HG02798 (cell line): Measurements from ENCODE around the gene PSMB3.
"Not testable (repeated sequence)": the region's sequence is repeated elsewhere in the genome, so short reads cannot be mapped to it uniquely, and the experiment has no call there.

ENCODE experiments used
- ATAC-seq: cut with Tn5 transposase; IDR thresholded peaks from one replicate; pipeline ENCODE4 v1.9.1; 2021; ENCODE audit warnings: mild to moderate bottlenecking; ENCODE audit not compliant: unreplicated experiment, poor library complexity

PSMB3 gene

DNA sequence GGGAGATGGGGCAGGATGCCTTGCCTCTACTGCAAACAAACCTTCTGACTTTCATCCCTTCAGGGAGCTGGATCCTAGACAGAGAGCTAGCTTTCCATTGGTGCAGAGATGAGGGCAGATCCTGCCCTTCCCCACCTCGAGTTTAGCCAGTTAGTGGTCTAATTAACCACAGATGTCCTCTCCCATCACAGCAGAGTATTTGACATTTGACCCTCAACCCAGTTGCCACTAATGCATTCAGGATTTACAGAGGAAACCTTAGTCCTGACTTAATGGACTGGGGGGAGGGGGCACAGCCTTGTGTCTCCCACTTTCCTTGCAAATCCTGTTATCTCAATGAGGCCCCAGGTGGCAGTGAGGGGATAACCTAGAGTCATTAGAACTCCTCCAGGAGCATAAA, 36.6 kb downstream of the PSMB3 start:
- no peak for ATAC-seq

DNA sequence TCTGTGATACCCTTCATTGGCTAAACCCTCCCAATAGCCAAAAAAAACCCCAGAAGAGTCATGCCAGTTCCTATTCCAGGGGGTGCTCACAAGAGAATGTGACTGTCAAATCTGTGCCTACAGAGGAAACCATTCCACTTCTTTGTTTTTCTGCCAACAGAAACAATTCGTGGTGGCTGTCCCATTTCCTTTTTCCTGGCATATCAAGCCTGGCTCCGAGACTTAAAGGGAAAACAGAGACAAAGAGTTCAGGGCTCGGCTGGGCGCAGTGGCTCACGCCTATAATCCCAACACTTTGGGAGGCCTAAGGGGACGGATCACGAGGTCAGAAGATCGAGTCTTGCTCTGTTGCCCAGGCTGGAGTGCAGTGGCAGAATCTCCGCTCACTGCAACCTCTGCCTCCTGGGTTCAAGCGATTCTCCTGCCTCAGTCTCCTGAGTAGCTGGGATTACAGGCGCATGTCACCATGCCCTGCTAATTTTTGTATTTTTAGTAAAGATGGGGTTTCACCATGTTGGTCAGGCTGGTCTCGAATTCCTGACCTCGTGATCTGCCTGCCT, 37.7 kb downstream of the PSMB3 start:
- not testable (repeated sequence) for ATAC-seq

DNA sequence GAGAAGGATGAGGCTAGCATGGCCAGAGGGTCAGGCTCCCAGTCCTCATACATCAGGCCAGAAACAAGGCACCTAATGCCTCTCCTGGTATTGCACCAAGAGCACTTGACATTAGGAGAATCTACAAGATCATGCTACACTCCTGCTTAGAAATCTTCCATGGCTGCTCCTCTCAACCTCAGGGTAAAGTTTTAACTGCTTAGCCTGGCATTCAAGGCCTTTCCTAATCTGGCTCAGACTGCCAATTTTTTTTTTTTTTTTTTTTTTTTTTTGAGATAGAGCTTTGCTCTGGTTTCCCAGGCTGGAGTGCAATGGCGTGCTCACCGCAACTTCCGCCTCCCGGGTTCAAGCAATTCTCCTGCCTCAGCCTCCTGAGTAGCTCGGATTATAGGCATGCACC, 38.6 kb downstream of the PSMB3 start:
- no peak for ATAC-seq

DNA sequence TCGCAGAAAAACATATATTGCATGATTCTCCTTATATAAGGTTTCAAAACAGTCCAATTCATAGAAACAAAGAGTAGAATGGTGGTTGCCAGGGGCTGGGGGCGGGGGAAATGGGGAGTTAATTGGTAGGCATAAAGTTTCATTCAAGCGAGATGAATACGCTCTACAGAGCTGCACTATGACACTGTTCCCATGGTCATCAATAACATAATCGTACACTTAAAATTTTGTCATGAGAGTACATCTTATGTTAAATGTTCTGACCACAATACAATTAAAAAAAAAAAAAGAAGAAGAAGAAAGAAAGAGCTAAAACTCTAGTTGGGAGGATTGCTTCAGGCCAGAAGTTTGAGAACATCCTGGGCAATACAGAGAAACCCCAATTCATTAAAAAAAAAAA, 41.7 kb downstream of the PSMB3 start:
- no peak for ATAC-seq

DNA sequence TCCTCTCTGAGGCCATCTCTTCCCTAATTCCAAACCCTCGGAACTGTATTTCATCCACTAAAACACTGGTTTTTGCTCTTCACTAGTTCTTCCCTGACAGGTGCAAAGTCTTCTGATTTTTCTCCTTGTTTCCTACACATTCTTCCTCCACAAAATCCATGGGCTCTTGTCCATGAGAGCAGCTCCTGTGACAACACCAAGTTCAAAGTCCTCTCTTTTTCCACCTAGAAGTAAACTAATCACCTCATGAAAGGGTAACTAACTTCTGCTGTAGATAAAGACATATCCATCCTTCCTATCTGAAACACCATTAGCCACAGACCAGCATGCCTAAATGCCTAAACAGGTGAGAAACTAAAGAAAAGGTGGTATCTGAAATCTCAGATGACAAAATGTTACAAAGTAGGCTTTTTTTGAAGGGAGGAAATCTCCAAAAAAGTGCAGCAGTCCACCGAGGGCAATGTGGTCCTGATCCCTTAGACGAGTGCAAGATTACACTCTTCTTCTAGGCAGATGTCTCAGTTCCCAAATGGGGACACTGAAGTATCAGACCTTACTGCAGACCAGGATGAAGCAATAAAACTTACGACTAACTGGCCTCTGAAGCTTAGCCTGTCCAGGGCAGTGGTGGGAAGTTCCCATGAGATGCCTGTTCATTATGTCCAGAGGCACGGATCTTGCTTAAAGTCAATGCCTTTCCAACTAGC, 44.1 kb downstream of the PSMB3 start:
- no peak for ATAC-seq

DNA sequence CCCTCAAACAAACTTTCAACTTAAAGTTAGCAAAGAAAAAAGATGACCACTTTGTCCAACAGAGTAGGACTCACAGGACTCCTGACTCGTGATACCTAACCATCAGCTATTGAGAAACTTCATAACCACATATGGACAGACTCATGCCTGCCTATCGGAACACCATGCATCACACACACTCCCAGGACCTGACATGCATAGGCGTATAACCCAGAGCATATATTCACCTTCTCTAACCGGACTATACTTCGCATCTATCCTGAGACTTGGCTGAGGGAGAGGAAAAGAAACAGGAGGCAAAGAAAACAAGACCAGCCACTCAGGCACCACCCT, 44.6 kb downstream of the PSMB3 start:
- no peak for ATAC-seq

DNA sequence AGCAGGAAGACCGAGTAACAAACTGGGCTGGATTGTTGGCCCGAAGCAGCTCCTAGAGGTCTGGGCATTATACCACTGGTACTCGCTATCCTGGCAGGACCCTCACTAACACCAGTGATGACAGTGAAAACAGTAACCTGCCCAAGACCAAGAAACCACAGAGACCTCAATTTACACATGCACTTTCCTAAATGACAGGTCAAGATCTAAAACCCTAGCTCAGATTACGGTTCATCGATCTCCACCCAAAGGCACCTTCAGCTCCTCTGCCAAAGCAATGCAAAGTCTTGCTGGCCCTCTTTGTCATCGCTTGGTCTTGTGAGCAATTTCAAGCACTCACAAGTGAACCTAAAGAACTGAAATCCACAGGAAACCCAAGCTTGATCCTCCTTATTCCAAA, 45.3 kb downstream of the PSMB3 start:
- ATAC-seq: no peak

DNA sequence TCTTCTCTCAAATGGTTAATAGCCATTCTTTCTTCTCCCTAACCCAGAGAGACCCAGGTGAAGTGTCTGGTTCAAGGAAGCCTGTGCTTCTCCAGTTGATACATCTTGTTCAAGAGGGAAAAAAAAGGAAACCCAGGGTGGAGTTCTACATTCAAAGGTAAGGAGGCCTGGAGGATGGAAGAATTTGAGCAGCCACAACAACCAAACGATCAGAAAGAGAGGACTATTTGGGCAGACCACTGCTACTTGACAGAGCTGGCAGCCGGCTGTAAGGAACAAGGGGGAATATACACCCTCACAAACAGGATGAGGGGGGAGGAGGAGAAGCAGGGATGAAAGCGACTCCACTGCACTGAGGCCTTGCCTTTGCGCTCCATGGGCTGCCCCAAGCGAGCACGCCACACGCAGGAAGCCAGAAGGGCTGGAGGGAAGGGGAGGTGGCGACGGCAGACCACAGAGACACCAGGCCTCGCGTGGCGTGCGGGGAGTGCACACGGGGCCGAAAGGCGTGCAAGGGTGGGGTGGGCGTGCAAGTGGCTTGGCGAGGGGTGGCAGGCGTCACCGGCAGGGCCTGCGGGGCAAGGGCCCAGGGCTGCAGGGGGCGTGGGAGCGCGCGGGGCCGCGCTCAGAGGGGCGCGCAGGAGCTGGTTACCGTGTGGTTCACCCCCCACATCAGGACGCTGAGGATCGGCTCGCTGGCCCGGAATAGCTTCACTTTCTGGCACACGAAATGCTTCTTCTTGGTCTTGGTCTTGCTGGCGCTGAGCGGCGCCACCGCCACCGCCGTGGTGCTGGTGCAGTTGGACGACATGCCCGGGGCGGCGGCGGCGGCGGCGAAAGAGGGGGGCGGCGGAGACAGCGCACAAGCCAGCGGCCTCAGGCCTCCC, 46.3 kb downstream of the PSMB3 start:
- ATAC-seq: peak; percentile 26

DNA sequence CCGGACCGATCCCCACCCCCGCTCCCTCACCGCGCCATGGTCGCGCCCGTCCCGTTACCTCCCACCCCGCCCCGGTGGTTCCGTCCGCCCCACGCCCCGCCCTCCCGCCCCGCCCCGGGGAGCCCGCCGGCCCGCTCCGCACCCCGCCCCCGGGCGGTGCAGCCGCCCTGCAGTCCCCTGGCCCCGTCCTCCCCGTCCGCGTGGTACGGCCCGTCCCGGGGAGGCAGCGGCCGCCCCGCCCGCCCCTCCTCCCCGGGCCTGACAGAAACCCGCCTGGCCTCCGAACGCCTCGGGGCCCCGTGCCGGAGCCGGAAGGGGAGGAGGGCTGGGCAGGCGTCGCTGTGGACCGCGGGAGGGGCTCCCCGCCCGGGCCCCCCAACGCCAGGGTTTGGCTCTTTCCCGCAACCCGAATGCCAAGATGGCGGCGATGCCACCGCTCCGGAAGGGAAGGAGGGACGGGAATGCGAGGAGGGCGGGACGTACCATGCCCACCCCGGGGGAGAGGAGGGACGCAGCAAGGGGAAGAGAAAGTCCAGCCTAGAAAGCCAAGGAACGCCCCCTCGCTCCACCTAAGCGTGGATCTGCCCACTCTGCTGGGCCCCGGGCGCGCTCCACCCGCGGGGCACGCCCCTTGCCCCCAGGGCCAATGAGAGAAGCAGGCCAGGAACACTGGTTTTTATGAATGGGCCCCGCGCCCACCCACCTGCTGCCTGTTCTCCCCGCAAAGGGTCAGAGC, 47.1 kb downstream of the PSMB3 start, which contains the start of gene PIP4K2B:
Gene PIP4K2B (minus strand): TSS at position 56 of the 736 bp plus-strand sequence. CDS start 132 bp downstream, outside the sequence.
- ATAC-seq: peak; percentile 82

DNA sequence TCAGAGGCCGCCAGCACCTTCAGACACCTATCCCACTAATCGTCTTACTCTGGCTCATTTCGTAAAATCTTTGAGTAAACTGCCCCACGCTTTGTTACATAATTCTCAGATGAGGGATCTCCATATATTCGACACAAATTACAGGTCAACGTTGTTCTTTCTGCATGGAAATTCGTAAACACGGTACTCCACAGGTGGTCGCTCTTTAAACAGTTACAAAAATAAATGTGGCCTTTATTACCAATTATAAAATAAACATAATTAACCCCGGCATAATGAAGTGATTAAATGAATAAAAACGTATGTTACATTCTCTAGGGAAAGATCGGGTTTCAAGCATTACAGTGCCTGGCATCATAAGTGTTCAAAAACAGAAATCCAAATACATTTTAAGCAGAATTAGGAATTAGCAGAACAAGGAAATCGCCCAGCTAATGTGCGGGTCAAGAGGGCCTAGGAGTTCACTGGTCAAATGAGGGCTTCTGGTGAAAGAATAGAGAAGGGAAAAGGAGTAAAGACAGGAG, 47.8 kb downstream of the PSMB3 start:
- no peak for ATAC-seq

DNA sequence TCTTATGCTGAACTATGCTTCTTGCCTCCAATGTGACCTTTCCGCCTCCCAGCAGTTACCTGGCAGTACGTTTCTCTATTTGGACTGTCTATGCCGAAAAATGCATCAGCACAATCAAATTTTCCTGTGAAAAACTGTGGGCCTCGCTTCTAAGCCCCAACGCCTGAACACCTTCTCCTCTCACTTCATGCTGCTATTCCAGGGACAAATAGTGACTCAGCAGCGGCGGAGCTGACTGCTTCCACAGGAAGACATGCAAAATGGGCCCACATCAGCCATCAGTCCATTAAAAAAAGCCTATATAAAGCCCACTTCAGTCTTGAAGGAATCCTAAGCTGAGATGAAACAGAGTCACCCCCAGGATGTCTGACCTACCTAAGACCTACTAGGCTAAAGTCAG, 57.3 kb downstream of the PSMB3 start:
- ATAC-seq: no peak
